GM21381 (cell line): ENCODE results near the gene FBXO34.
A peak's percentile ranks its signal among the peaks of the same experiment; 100 is the strongest.
"Not testable (repeated sequence)": the region's sequence is repeated elsewhere in the genome, so short reads cannot be mapped to it uniquely, and the experiment has no call there.

Experiments used
- ATAC-seq: cut with Tn5 transposase; IDR thresholded peaks from one replicate; pipeline ENCODE4 v1.9.1; 2021; ENCODE audit warnings: mild to moderate bottlenecking, moderate library complexity; ENCODE audit not compliant: unreplicated experiment

FBXO34 gene

DNA sequence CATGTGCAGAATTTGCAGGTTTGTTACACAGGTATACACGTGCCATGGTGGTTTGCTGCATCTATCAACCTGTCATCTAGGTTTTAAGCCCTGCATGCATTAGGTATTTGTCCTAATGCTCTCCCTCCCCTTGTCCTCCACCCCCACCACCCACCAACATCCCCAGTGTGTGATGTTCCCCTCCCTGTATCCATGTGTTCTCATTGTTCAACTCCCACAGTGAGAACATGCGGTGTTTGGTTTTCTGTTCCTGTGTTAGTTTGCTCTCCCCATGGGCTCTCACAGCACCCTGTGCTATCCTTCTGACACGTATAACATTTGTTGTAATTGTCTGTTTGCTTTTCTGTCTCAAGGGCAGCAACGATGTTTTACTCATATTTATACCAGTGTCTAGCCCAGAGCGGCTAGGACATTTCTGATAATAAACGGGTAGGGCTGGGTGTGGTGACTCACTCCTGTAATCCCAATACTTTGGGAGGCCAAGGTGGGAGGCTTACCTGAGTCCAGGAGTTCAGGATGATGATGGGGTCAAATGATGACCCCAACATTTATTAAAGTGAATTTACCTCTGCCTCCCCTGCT, 73.5 kb downstream of the FBXO34 start:
- ATAC-seq: not testable (repeated sequence)

DNA sequence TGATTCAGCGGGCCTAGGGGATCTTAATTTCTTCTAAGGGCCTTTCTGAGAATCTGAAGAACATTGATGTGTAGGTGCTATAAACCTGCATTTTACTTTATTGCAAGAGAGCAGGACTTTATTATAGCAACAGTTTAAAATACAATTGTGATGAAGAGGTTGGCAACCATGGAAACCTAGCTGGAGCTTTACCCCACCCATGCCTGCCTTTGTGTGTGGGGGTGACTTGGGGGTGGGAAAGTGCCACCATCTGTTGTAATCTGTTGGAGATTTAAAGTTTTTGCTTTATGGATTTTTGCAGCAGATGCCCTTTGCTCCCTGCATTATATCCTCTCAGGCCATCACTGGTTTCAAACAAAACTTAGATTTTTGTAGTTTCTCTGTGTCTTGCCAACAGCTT, 75.8 kb downstream of the FBXO34 start:
- no peak for ATAC-seq

- ATAC-seq: no peak
Measured at GRCh38 chr14:55347748-55348147, 76.5 kb downstream of the FBXO34 start.

DNA sequence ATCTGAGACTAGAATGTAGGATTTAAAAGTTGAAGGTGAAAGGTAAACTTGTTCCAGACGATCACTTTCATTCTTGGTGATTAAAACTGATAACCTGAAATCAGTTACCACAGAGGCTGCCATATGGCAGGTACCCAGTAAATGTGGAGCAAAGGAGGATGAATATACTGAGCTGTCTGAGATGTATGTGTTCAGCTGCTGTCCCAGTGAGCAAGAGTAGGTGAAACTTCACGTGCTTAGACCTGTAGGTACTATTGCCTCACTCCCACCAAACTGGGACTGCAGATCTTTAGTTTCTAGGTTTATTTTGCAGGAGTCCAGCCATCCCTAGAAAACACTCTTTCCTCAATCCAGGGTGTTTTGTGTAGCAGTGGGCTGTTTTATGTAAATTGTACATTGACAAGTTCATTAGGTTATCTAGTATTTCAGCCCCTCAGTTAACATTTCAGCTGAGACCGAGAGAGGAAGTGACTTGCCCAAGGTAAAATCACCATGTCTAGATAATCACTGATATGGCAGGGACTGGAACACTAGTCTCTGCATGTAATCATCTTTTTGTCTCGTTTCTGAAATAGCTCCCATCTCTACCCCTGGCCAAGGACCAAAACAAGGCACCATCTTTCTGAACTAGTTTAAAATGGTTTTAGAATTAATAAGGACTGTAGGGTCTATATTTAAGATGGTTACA, 77.7 kb downstream of the FBXO34 start:
- ATAC-seq: peak; percentile 51

- no peak for ATAC-seq
Measured at GRCh38 chr14:55349565-55349964, 78.3 kb downstream of the FBXO34 start.

- no peak for ATAC-seq
Measured at GRCh38 chr14:55350461-55350860, 79.2 kb downstream of the FBXO34 start.

- no peak for ATAC-seq
Measured at GRCh38 chr14:55351111-55351510, 79.9 kb downstream of the FBXO34 start.

DNA sequence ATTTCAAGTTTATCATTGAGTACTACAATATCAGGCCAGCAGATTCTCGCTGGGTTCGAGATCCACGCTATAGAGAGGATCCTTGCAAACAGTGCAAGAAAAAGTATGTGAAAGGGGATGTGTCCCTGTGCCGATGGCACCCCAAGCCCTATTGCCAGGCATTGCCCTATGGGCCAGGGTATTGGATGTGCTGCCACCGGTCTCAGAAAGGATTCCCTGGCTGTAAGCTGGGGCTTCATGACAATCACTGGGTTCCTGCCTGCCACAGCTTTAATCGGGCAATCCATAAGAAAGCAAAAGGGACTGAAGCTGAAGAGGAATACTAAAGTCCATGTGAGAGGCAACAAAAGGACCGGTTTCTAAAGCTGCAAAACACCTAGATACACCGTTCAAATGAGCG, 81.0 kb downstream of the FBXO34 start:
- no peak for ATAC-seq

GRCh38 chr14:55353686-55354467, 82.7 kb downstream of the FBXO34 start:
- ATAC-seq: no peak

DNA sequence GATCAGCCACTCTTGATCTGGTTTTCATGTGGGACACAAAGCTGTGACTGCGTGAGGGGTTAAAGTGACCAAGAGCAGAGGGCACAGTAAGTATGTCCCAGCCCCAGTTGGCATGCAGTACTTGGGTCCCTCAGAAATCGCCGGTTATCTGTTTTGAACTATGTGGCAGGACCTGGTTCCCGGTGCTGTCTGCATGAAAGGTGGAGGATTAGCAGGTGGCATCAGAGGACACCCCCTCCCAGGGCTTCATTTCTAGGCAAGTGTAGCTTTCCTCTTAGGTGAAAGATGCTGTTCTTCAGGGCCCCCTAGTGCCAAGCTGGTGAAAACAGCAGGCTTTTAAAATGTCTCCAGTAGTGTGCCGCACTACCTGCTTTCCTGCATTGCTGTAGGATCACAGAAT, 83.3 kb downstream of the FBXO34 start:
- ATAC-seq: peak; percentile 81

- no peak for ATAC-seq
Measured at GRCh38 chr14:55355922-55356321, 84.7 kb downstream of the FBXO34 start.

- no peak for ATAC-seq
Measured at GRCh38 chr14:55356913-55357312, 85.7 kb downstream of the FBXO34 start.

- ATAC-seq: no peak
Measured at GRCh38 chr14:55359307-55359706, 88.1 kb downstream of the FBXO34 start.

GRCh38 chr14:55361190-55361589, 90.0 kb downstream of the FBXO34 start:
- no peak for ATAC-seq

DNA sequence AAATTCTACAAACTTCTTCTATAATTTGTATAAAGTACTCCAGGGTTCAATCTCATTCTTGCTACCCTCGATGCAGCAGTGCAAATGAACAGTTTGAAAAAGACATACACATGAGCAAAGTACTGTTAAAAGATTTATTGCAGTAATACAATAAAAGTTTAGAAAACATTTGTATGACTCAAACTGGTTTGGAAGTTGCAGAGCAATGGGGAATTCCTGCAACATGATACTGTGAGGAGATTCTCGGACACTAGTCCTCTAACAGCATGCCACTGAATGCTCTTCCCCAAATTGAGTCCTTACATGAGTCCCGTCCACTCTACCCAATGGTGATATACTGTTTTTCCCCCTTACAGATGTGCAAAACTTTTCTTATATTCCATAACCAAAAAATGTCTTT, 95.0 kb downstream of the FBXO34 start:
- no peak for ATAC-seq

DNA sequence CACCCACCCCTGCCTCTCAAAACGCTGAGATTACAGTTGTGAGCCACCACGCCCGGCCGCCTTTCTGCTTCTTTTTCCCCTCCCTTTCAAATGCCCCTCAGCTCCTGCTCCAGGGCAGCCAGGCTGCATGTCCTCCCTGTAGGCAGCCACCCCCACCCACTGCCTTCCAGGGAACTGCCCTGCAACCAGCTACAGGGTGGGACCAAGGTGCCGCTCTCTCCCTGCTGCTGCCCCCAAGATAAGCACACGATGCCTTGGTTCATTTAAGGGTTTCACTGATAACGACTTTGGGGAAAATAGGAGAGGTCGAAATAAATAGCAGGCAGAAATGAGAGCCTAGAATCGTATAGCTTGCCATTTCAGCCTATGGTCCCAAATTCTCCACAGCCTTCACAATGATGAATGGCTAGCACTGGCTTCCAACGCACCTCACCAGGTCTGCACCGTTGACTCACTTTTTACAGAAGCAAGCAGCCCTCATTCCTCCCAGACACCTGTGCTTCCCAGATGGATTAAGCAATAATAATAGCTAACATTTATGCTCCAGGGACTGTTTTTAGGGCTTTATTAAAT, 99.7 kb downstream of the FBXO34 start:
- no peak for ATAC-seq

GRCh38 chr14:55372423-55372822, 101.2 kb downstream of the FBXO34 start:
- no peak for ATAC-seq

DNA sequence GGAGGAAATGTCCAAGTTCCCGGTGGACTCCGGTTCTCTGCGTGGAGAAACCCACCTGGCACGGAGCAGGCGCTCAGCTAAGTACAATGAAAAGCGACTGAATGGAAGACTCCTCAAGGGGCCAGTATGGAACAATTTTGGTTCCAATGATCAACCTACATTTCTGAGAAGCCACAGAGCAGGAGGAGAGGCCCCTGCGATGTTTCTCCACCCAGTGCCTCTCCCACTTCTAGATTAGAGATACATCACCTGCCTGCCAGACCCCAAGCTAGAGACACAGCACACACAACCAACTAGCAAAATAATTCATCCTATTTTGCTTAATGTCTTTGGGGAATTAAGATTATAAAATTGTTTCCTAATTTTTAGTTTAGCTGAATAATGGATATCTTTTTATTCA, 101.6 kb downstream of the FBXO34 start:
- ATAC-seq: no peak

- no peak for ATAC-seq
Measured at GRCh38 chr14:55373784-55374705, 102.8 kb downstream of the FBXO34 start.

- no peak for ATAC-seq
Measured at GRCh38 chr14:55374771-55375170, 103.5 kb downstream of the FBXO34 start.

- ATAC-seq: no peak
Measured at GRCh38 chr14:55377236-55377635, 106.0 kb downstream of the FBXO34 start.
